NAMALWA (cell line): ENCODE data around the gene ARHGEF40.
"Not testable (repeated sequence)": the region's sequence is repeated elsewhere in the genome, so short reads cannot be mapped to it uniquely, and the experiment has no call there.

Source experiments
- DNase-seq: peaks from one replicate; pipeline ENCODE4 v3.0.0-alpha.2; 2015; ENCODE audit warnings: low spot score

The ARHGEF40 gene

GRCh38 chr14:21039585-21040369, 30.3 kb upstream of the ARHGEF40 start:
- peak; percentile 64 for DNase-seq

- DNase-seq, result no peak
These were observed 29.7 kb upstream of the ARHGEF40 start for GRCh38 chr14:21040370-21040925.

DNA sequence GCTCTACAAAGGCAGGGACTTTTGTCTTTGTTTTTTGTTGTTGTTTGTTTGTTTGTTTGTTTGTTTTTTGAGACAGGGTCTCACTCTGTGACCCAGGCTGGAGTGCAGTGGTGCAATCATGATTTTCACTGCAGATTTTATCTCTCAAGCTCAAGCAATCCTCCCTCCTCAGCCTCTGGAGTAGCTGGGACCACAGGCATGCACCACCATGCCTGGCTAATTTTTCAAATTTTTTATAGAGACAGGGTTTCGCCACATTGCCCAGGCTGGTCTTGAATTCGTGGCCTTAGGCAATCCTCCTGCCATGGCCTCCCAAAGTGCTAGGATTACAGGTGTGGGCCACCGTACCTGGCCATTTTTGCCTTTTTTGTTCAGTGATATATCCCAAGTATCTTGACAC, 29.2 kb upstream of the ARHGEF40 start:
- DNase-seq, result not testable (repeated sequence)

- no peak for DNase-seq
These were observed 28.2 kb upstream of the ARHGEF40 start, which contains the start of gene RNASE7 for GRCh38 chr14:21041676-21042433. Gene RNASE7 (plus strand): TSS chr14:21042362. CDS start chr14:21042993, 631 bp downstream.

DNA sequence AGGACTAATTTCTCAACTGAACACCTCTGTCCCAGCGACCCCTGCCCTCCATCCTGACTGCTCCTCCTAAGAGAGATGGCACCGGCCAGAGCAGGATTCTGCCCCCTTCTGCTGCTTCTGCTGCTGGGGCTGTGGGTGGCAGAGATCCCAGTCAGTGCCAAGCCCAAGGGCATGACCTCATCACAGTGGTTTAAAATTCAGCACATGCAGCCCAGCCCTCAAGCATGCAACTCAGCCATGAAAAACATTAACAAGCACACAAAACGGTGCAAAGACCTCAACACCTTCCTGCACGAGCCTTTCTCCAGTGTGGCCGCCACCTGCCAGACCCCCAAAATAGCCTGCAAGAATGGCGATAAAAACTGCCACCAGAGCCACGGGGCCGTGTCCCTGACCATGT, 27.2 kb upstream of the ARHGEF40 start:
- no peak for DNase-seq

DNA sequence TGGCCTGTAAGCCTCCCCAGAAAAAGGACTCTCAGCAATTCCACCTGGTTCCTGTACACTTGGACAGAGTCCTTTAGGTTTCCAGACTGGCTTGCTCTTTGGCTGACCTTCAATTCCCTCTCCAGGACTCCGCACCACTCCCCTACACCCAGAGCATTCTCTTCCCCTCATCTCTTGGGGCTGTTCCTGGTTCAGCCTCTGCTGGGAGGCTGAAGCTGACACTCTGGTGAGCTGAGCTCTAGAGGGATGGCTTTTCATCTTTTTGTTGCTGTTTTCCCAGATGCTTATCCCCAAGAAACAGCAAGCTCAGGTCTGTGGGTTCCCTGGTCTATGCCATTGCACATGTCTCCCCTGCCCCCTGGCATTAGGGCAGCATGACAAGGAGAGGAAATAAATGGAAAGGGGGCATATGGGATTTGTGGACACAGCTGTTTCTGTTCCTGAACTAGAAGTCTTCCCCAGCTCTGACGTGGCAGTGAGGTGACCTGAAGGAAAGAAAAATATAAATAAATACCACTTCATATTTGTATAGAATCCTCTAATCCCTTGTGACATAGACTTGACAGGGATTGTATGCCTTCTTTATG, 26.6 kb upstream of the ARHGEF40 start:
- DNase-seq, result no peak

GRCh38 chr14:21043974-21044618, 26.0 kb upstream of the ARHGEF40 start:
- no peak for DNase-seq

DNA sequence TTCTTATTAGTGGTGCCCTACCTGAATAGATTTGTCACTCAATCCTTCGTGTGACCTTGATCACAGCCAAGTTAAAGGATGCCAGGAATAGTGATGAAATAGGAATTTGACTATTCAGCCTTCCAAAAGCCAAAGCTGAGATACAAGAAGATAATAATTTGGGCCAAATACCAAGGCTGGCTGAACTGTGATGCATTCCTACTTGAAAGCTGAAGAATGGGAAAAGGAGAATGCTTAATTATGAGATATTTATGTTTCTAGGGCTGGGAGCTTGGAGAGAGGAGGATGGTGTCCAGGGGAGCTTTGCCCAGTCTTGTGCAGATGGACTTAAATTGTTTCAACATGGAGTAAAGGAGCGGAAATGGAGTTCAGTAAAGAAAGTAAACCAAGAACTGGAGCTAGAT, 22.7 kb upstream of the ARHGEF40 start:
- DNase-seq, result no peak

GRCh38 chr14:21048638-21049037, 21.5 kb upstream of the ARHGEF40 start:
- no peak for DNase-seq

- DNase-seq, result no peak
These were observed 20.8 kb upstream of the ARHGEF40 start for GRCh38 chr14:21049271-21049673.

- no peak for DNase-seq
These were observed 19.5 kb upstream of the ARHGEF40 start for GRCh38 chr14:21050597-21050996.

GRCh38 chr14:21053184-21054122, 16.7 kb upstream of the ARHGEF40 start:
- DNase-seq, result no peak

DNA sequence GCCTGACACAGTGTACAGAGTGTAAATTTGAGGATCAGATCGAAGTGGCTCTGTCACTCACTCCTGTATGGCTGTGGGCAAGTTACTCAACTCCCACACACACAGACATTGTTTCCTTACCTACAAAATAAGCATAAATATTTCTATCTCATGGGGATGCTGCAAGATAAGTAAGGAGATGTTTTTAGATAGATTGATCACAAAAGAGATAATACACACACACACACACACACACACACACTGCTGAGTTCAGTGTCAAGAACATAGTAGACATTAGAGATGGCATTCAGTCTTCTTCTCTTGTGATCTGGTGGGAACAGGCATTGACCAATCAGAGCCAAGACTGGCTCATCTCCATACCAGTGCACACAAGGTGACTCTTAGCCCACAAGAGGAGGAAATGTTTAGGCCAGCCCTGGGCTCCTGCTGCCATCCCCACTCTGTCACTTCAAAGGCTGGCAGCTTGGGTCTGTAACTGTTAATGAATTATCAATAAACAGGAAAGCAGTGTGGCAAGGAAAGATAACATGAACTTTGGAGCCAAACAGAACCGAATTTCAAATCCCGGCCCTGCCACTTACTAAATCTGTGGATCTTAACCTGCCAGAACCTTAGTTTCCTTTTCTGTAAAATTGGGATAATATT, 15.9 kb upstream of the ARHGEF40 start:
- no peak for DNase-seq

DNA sequence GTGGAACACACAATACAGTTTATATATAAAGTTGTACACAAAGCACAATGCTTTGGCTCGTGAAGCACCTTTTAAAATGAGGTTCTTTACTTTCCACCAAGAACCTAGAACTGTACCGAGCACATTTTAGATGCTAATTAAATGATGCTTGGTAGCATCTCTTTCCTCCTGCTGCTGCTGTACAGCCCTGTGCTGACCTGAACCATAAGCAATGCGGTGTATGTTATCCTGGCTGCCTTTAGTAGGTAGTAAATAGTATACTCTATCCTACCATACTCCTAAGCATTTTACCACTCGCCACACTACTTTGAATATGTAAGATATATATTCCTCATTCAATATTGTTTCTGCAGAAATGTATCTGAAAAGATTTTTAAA, 15.3 kb upstream of the ARHGEF40 start:
- DNase-seq, result no peak

DNA sequence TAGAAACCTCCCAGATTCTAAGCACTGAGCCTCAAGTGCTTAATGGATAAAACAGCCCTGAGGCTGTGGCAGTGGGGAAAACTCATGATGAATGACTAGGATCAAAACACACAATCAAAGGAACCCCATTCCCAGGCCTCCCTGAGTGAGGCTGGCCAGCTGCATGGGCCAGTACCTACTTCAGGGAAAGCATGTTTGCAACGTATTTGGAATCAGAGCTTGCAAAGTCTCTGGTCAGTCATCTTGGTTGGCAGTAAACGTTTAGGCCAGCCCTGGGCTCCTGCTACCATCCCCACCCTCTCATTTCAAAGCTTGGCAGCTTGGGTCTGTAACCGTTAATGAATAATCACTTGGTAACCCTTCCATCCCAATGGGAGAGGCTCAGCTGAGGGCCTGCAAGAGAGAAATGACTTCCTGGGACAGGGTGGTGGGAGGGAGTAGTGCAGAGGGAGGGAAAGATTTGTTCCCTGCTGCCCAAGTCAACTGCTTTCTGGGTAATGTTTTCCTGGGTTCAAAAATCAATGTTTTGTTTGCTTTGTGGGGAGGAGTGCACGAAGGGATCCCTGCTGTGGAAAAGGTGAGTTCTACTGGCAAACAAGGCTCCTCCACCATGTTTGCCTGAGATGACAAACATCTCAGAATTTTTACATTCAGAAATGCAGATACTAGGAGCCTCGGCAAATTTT, 14.5 kb upstream of the ARHGEF40 start:
- DNase-seq, result no peak

DNA sequence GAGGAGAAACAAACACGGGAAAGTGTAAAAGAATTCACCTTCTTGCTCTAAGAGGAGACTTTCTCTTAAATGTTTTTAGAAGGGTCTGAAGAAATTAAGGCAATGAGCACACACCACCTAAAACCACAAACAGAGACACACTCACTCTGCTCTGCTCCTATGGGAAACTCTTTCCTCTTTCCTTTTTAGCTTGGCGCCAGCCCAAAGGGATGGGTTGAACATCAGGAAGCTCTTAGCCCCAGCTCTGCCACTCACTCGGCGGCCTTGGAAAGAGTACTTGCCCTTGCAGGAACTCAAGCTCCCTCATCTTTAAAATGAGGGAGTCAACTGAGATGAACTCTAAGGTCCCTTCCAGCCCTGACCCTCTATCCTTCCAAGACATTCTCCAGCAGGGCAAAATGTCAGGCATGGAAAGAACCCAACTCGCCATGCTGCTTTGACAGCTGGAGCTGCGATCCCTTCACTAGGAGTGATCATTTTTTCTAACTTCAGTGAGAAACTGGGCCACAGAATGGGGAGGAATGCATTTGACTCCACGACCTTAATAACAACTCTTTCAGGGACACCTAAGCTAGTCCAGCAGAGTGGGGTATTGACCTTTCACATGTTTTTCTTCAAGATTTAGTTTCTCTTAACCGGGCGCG, 13.5 kb upstream of the ARHGEF40 start:
- no peak for DNase-seq

GRCh38 chr14:21057803-21058675, 12.1 kb upstream of the ARHGEF40 start, which contains the start of gene RNASE8:
Gene RNASE8 (plus strand): TSS chr14:21057822. CDS start chr14:21057893, 71 bp downstream.
- DNase-seq, result peak; percentile 16

DNA sequence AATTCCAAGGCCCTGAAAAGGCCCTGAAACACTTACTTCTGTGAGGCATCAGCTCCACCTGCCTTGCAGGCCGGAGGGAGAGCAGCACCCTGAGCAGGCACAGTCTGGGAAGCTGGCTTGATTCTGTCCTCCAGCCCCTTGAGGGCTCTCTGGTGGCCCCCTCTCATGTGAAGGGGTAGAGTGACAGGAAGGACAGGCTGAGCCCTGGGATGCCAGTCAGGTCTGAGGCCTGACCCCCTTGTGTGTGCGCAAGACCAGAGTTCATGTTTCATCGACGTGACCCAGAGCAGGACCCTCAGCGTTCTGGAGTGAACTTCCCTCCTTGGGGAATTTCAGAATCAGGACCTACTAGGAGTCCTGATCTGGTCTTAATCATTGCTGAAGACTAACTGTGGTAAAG, 11.2 kb upstream of the ARHGEF40 start:
- no peak for DNase-seq
